ENCODE measurements around the gene MTG2. TPM values are rescaled to one million over a fixed set of nuclear protein-coding genes. Genes with fewer than 3 reads are reported as not detected.

The MTG2 gene
- total and polyA plus RNA-seq, 2 of the 13 experiments (the other 11 are each of a cell fraction or from before 2014, with no cell fraction given): 20.4 to 37.8 TPM

GRCh38 chr20:62141043-62141396 is 41.8 kb upstream of the MTG2 start:
- DNase-seq (ENCODE audit: low spot score) (no peak), FAIRE-seq (no peak), ATAC-seq (no peak)
- H4K20me1 ChIP-seq (ENCODE audit: insufficient read depth, low read length): peaks cover 58% of the 10 kb centered on the region
- WGBS (ENCODE audit: low lambda C conversion rate): 88% methylated on average over 7 of the region's 7 CpGs
- peaks cover 43% of the 10 kb centered on the region for H3K4me1 ChIP-seq (ENCODE audit: insufficient read depth, low read length)
- H3K79me2 ChIP-seq (ENCODE audit: insufficient read depth, low read length): peaks cover 62% of the 10 kb centered on the region
- CTCF ChIA-PET (ENCODE audit: low intra/inter-chr PET ratio, low total read pairs): interaction anchor here (1.2 to 3.5 kb wide), 2 partner anchors 16 to 130 kb away, joined by 4 to 13 read pairs; no protein-coding TSS in a partner anchor
- no peaks in the 10 kb centered on the region; a peak in 1 of 5 replicates for H3K27me3 ChIP-seq (ENCODE audit: control insufficient read depth in 1 of 2, insufficient read depth in 2 of 2, low read length in 2 of 2)
- H3K9ac ChIP-seq (ENCODE audit: insufficient read depth, low read depth, low read length): peak overlapping the region; percentile 90; the same call in 1 of the 2 replicates
- H3K27ac ChIP-seq (ENCODE audit: extremely low read length, insufficient read depth, low read length): no peak overlapping the region
- in situ Hi-C loops (cut with HindIII; ENCODE audit: extremely low pct_ligation_motif_present, low pct_unique_long_range_greater_than_20kb): loop anchor here (5.0 kb wide), 1 partner anchor 129 kb away; no protein-coding TSS in a partner anchor
- peak overlapping the region in 1 of 3 experiments; percentile 87; a peak in 2 of 6 replicates for H3K4me3 ChIP-seq (replicated peaks in 1 of 3; ENCODE audit: insufficient read depth in 1 of 3, low read depth in 2 of 3, low read length in 3 of 3)
- no peaks in the 10 kb centered on the region for H3K9me3 ChIP-seq (ENCODE audit: low read length)
- BruUV-seq (replicated peaks): no TSS peak
- peak overlapping the region; percentile 90 for H3K4me2 ChIP-seq (ENCODE audit: low read depth, low read length)
- intact Hi-C loops (cut with micrococcal nuclease; ENCODE audit: unreplicated experiment): no loop called here
- POLR2A ChIA-PET: interaction anchor here (1.1 to 3.4 kb wide), 5 partner anchors 12 to 74 kb away, joined by 3 to 45 read pairs (median 6); partner anchors contain the start of genes LSM14B and TAF4
- no peak overlapping the region for H2AFZ ChIP-seq (ENCODE audit: low read length)
- H3K36me3 ChIP-seq (replicated peaks in 1 of 2; ENCODE audit: control insufficient read depth in 1 of 2, insufficient read depth in 2 of 2, low read length in 2 of 2): peaks cover 31 to 49% of the 10 kb centered on the region in 2 experiments
- TF ChIP-seq TAF1 (CRISPR knock-in tag; IDR thresholded peaks at IDR 0.05) (0 out of 2 replicates have a peak, but pooled peaks have one; percentile 25), POLR2AphosphoS5 (IDR thresholded peaks at IDR 0.05; ENCODE audit: low read depth, low read length) (peak; percentile 2; the same call in 1 of the 2 replicates), EED (CRISPR knock-in tag; IDR thresholded peaks at IDR 0.05) (0 out of 2 replicates have a peak, but pooled peaks have one; percentile 16), HOXA7 (CRISPR knock-in tag; IDR thresholded peaks at IDR 0.05) (no peak), ZNF260 (CRISPR knock-in tag; IDR thresholded peaks at IDR 0.05; ENCODE audit: borderline replicate concordance, low read depth) (no peak), MAX (IDR thresholded peaks at IDR 0.05) (no peak), HINFP (CRISPR knock-in tag; IDR thresholded peaks at IDR 0.05; ENCODE audit: low read depth) (0 out of 2 replicates have a peak, but pooled peaks have one; percentile 10), ZNF280B (CRISPR knock-in tag; IDR thresholded peaks at IDR 0.05; ENCODE audit: borderline replicate concordance) (0 out of 2 replicates have a peak, but pooled peaks have one; percentile 48), PAX8 (CRISPR knock-in tag; IDR thresholded peaks at IDR 0.05; ENCODE audit: borderline replicate concordance) (0 out of 2 replicates have a peak, but pooled peaks have one; percentile 1), ZNF800 (CRISPR knock-in tag; IDR thresholded peaks at IDR 0.05) (no peak), FLYWCH1 (CRISPR knock-in tag; IDR thresholded peaks at IDR 0.05) (no peak), POLR2A (IDR thresholded peaks at IDR 0.05; ENCODE audit: insufficient read depth in 1 of 2, low read depth in 2 of 2, low read length in 2 of 2) (no peak; a peak in 1 of 4 replicates), SALL1 (CRISPR knock-in tag; IDR thresholded peaks at IDR 0.05) (0 out of 2 replicates have a peak, but pooled peaks have one; percentile 9), ZNF276 (CRISPR knock-in tag; IDR thresholded peaks at IDR 0.05; ENCODE audit: low read depth) (no peak), GPBP1L1 (CRISPR knock-in tag; IDR thresholded peaks at IDR 0.05) (no peak), NRL (CRISPR knock-in tag; IDR thresholded peaks at IDR 0.05; ENCODE audit: borderline replicate concordance) (peak; percentile 82)

All from HepG2 (cell line).